Stimulated activated CD8-positive, alpha-beta memory T cell treated with anti-CD3 and anti-CD28 coated beads, Interleukin-12 subunit alpha, Interleukin-12 subunit beta, amount 100 ng/mL, for 4 hours (primary cell): ENCODE measurements around the gene JUN.

Source experiments
- DNase-seq: peaks from one replicate; pipeline ENCODE4 v3.0.0-alpha.2; 2020; ENCODE audit warnings: low read depth

The JUN gene

DNA sequence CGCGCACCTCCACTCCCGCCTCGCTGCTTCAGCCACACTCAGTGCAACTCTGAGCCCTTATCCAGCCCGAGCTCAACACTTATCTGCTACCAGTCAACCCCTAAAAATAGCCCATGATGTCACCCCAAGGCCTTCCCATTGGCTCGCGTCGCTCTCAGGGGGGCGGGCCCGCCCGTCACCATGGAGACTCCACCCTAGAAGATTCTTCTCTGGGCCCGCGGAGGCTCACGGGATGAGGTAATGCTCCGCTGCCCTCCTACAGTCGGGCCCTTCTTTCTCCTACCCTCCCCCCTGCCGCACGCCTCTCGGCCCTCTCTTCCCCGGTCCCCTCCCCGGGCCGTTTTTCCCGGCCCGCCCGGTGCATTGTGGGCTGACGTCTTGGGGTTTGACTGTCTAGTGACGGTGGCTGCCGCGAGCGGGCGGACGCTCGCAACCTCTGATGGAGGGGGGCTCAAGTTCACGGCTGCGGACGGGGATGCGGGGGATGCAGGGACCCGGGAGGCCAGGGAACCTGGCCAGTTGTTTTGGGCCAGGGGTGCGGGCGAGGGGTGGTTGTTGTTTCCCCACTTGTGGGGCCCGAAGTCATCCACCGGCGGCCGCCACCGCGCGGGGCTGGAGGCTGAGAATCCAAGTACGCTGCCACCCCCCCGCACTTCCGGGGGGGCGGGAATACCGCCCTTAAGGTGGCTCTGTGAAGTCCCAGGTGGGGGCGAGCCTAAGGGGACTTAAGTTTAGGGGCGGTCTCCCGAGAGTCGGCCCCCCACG is at the start of gene JUN:
JUN (minus strand) TSS at position 55 of the 765 bp plus-strand sequence. CDS start 977 bp downstream, outside the sequence.
- DNase-seq: peak; percentile 97

DNA sequence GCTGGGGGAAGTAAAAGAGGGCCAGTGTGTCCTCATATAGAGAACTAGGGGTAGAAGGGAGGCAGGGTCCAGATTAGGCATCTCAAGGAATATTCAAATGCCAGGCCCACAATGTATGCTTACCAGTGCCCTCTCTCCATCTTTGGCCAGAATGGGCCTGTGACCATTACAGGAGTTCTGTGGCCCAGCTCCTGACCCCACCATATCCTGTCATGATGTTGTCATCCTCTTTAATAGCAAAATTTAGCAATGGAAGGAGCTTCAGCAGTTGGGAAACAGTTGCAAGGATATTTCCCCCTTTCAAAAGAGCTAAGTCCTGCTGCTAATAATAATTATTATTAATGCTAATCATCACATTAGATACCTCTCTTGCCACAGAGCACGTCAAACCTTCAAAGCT is 49.3 kb upstream of the JUN start:
- no peak for DNase-seq

DNA sequence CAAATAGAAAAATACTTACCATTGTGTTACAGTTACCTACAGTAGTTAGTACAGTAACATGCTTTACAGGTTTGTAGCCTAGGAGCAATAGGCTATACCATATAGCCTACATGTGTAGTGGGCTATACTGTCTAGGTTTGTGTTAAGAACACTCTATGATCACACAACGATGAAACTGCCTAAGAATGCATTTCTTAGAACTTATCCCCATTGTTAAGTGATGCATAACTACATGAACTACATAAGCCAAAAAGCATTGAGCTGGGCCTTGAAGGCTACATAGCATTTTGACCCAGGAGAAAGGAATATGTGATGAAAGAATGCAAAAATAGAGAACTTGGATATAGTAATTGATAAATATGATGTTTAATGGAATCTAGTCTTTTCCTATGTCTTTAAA is 46.4 kb upstream of the JUN start:
- no peak for DNase-seq

DNA sequence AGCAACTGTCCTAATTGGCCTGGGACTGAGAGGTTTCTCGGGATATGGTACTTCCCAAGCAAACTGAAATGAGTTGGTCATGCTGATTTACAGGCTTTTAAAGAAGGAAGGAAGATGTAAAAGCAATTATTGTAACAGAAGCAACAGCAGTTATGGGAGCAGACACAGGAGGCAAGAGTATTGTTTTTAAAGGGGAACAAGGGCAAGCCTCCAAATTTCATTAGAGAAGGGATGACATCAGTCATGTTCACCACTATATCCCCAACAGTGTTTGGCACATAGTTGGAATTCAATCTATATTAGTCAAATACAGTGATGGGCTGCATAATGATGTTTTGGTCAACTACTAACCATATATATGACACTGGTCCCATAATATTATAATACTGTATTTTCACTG is 46.0 kb upstream of the JUN start:
- DNase-seq: no peak

- no peak for DNase-seq
Measured at GRCh38 chr1:58827298-58827697, 43.5 kb upstream of the JUN start.

DNA sequence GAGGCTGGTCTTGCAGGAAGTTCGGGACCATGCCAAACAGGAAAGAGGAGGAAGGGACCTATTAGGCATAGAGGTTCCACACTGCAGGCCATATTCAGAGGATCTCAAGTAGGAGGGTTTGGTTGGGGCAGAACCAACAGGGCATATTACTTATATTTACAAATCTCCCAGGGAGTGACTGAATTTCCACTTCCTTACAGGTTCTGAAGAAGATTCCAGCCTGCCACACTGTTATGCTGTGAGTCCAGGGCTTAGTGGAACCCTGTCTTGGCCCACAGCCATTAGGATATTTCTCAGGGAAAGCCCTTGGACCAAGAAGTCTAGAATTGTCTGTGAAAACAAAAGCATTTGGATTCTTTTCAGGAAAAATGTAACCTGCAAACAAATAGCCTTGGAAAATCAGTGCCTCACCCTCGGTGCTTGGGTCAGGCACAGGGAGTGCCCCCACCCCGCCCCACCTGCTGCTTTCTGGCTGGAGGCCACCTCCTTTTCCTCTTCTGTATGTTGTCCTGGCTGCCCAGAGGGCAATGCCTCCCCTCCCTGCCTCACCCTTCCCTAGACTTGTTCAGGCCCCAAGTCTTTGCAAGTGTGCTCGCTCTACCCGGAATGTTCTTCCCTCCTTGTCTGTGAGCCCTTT is 41.0 kb upstream of the JUN start:
- DNase-seq: no peak

- no peak for DNase-seq
Measured at GRCh38 chr1:58823481-58824010, 39.7 kb upstream of the JUN start.

DNA sequence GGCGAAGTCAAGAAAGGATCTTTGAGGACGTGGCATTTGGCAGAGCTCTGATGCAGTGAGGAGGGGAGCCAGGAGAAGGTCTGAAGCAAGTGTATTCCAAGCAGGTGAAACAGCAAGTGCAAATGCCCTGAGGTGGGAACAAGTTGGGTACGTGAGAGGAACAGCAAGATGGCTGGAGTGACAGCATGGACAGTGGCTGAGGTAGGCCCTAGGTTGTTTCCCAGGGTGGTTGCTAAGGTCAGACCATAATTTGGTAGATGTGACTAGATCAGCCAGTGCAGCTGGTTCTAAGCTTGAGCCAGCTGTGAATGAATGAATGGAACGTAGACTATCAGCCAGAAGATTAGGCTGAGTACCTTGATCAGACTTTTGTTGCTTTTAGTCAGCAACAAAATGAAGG is 37.5 kb upstream of the JUN start:
- no peak for DNase-seq

- no peak for DNase-seq
Measured at GRCh38 chr1:58818976-58819375, 35.1 kb upstream of the JUN start.

GRCh38 chr1:58818075-58818474 is 34.2 kb upstream of the JUN start:
- DNase-seq: no peak

DNA sequence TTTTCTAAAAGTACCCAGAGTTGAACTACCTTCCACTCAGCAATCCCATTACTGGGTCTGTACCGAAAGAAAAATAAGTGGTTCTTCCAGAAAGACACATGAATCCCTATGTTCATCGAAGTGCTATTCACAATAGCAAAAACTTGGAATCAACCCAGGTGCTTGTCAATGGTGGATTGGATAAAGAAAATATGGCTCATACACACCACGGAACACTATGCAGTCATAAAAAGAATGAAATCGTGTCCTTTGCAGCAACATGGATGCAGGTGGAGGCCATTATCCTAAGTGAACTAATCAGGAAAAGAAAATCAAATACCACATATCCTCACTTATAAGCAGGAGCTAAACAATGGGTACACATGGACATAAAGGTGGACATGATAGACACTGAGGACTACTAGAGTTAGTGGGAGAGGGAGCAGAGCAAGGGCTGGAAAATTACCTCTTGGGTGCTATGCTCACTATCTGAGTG is 32.9 kb upstream of the JUN start:
- no peak for DNase-seq

GRCh38 chr1:58816072-58816746 is 32.4 kb upstream of the JUN start:
- DNase-seq: peak; percentile 74

DNA sequence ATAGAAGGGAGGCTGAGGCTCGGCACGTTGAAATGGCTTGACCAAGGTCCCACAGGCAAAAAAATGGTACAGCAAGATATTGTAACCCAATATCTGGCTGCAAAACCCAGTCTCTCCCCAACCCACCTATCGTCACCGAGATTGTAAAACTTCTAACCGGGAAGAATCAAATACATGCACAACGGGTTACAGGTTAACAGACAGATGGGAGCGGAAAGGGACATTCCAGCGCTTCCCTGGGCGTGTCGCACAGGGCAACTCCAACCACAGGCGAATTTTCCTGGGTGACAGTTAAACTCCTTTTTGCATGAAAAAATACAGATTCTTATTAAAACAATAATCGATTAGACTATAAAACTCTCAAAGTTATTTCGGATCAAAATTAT is 31.8 kb upstream of the JUN start:
- DNase-seq: no peak

DNA sequence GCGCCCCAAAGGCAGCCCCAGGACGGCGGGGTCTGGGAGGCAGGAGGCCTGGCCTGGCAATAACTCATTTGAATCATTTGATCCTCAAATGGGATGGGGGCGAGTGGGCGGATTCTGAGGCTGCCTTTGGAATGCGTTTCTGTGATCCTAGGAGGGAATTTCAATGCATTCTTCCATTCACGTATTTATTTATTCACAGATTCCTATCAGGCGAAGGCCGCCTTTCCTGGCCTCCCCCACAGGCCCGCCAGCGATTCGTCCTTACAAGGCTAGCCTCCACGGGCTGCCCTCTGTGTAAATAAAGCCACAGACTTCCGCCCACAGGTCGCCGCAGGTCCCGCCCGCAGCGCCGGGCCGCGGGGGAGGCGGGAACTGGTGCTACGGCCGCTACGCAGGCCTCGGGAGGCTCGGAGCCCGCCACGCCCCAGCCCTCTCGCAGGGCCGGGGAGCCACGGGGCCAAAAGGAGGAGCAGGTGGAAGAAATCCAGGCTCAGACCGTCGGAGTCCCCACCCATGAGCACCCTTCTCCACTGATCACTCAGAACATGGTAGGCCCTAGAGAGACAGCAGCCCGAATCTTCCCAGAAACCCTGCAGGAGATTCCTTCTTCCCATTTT is 31.3 kb upstream of the JUN start:
- DNase-seq: peak; percentile 45

- DNase-seq: no peak
Measured at GRCh38 chr1:58814251-58815068, 30.6 kb upstream of the JUN start.

GRCh38 chr1:58813801-58814200 is 30.0 kb upstream of the JUN start:
- no peak for DNase-seq

DNA sequence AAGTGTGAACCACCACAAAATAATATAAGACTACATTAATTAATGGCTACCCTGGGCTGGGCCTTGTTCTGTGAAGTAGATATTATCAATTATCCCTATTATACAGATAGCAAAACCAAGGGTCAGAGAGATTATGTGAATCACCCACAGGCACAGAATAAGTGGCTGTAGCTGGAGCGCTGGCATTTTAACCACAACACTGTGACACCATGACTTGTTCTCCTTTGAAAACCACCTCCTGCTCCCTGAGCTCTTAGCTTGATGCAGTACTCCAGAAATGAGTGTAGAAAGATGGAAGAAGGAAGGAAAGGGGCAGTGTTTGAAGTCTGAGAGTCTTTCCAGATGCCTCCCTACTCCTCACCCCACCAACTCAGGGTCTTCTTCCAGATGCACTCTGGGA is 29.5 kb upstream of the JUN start:
- no peak for DNase-seq

DNA sequence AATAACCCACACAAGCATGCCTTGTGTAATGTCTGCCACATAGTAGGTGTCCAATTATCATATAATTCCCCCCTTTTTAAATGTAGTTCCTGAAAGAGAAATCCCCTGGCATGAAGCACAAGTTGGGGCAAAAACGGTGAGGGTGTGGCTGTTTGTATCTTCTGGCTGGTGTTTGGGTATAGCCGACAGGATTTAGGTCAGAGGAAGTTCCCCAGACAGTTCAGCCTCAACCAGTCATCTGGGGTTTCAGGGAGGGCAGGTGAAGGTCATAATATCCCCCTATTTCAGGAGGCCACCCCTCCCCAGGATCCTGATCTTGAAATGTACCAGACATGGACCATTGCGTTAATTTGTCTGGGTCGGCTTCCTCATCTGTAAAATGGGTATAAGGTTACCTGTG is 29.1 kb upstream of the JUN start:
- no peak for DNase-seq

GRCh38 chr1:58812468-58812867 is 28.6 kb upstream of the JUN start:
- DNase-seq: no peak

DNA sequence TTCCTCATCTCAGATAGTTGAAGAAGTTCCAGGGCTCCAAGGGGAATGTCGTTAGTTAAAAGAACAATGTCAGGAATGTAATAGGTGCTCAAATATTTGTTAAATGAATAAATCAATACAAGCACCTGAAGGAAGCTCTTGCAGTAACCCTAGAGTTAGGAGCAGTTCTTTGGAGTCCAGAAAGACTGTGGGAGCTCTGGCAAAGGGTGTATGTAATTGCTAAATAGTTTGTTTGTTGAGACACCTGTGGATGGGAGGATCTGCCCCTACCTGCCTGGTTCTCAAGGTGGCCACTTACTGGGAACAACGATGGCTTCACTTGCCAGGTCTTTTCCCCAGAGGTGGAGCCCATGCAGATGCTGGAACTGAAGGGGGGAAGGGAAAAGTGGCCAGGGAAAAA is 27.5 kb upstream of the JUN start:
- DNase-seq: no peak

DNA sequence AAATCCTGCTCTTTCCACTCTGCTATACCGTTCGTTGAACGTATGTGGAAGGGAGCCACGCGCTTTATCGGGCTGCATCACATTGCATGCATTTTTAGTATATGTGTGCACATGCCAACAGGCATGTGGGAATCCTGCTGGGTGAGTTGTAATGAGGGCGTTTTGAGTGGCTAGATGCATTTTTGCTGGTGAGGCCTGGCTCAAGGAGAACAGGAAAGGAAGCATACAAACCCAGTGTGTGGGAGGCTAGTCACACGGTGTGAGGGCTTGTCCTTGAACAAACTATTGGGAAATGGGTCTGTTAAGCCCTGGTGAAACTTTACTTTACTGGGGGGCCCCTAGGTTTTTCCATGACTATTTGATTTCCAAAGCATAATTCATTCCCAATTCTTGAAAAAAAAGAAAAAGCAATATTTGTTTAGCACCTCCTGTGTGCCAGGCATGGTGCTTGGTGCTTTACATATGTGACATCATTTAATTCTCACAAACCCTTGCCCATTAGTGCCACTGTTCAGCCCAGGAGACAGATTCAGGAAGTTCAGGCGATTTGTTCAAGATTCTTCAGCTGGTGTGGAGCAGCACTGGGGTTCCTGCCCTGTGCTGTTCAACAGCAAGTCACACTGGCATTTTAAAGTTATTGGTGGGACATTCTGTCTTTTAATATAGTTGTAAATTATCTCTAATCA is 25.6 kb upstream of the JUN start:
- DNase-seq: no peak
